Measurements from ENCODE around the gene ZP3. TPM values are rescaled to one million over a fixed set of nuclear protein-coding genes. Genes with fewer than 3 reads are reported as not detected.
"Not testable (repeated sequence)": the region's sequence is repeated elsewhere in the genome, so short reads cannot be mapped to it uniquely, and the experiment has no call there.

The ZP3 gene
- total RNA-seq, 1 donor from 2014 or later, result not detected

DNA sequence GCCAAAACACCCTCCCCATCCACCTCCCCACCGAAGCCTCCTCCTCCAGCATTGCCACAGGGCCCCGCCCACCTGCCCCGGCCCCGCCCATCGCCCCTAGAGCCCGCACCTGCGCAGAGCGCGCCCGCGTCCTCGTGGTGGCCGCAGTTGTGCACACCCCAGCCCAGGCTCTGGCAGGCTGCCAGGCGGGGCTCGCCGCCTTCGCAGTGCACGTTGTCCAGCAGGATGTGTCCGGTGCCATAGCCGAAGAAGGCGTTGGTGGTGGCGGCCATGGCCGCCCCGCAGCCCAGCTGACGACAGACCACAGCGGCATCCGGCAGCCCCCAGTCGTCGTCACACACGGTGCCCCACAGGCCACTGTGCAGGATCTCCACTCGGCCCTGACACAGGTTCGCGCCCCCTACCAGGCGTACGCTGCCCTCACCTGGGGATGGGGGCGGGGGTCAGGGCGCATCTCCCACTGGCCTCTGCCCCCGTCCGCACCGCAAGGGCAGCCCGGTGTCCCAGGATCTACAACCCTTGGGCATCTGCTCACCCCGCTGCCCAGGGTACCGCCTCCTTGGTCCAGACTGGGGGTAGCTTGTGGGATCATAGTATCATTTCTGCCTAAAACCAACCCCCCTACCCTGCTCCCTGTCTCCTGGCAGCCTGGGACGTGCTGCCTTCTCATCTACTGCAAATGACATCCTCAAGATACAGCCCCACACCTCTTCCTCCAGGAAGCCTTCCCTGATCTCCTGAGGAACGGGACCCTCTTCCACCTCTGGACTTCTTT, 27.2 kb upstream of the ZP3 start:
- DNase-seq, result peak; percentile 83
- Histone ChIP-seq H3K9me3 (replicated peaks) (no peaks in the 10 kb centered on the region), H3K36me3 (no peaks in the 10 kb centered on the region), H3K27me3 (ENCODE audit: low read depth) (no peaks in the 10 kb centered on the region), H3K4me3 (peak overlapping the region; percentile 65), H3K27ac (replicated peaks) (no peak overlapping the region), H3K4me1 (peaks cover 23% of the 10 kb centered on the region)
- intact Hi-C loops (cut with micrococcal nuclease), result no loop called here
- no peak for TF ChIP-seq CTCF (IDR thresholded peaks at IDR 0.05; ENCODE audit: borderline replicate concordance)

DNA sequence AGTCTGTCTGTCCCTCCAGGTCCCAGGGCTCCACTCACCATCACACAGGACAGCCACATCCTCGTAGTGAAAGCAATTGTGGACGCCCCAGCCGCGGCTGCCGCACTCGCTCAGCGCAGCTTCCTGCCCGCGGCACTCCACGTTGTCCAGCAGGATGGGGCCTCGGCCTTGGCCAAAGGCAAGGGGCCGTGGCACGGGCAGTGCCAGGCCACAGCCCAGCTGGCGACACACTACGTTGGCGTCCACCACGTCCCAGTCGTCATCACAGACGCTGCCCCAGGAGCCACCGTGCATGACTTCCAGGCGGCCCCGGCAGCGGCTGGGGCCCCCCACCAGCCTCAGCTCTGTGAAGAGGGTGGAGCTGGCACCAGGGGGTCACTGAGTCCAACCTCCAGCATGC, 24.5 kb upstream of the ZP3 start:
- Histone ChIP-seq H3K4me1 (peaks cover 12% of the 10 kb centered on the region), H3K4me3 (no peak overlapping the region), H3K36me3 (no peaks in the 10 kb centered on the region), H3K27ac (replicated peaks) (no peak overlapping the region), H3K27me3 (ENCODE audit: low read depth) (no peaks in the 10 kb centered on the region), H3K9me3 (replicated peaks) (no peaks in the 10 kb centered on the region)
- intact Hi-C loops (cut with micrococcal nuclease), result no loop called here
- DNase-seq, result no peak
- no peak for TF ChIP-seq CTCF (IDR thresholded peaks at IDR 0.05; ENCODE audit: borderline replicate concordance)

DNA sequence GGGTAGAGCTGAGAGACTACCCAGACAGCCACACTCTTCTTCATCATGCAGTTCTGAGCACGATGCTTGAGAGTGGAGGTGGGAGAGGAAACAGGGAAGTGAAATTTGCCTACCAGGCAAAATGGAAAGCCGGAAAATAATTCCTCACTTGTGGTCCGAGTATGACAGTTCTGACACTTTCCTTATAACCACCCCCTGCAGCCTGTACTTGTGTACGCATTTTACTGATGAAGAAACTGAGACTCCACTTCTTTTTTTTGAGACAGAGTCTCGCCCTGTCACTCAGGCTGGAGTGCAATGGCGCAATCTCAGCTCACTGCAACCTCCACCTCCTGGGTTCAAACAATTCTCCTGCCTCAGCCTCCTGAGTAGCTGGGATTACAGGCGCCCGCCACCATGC, 21.7 kb upstream of the ZP3 start:
- H3K36me3 ChIP-seq; H3K27me3 ChIP-seq (ENCODE audit: low read depth); H3K4me1 ChIP-seq; intact Hi-C loops (cut with micrococcal nuclease); H3K4me3 ChIP-seq; H3K27ac ChIP-seq (replicated peaks); DNase-seq; H3K9me3 ChIP-seq (replicated peaks): not testable (repeated sequence)

- Histone ChIP-seq H3K36me3 (no peaks in the 10 kb centered on the region), H3K4me1 (no peaks in the 10 kb centered on the region), H3K4me3 (no peak overlapping the region), H3K9me3 (replicated peaks) (no peaks in the 10 kb centered on the region), H3K27ac (replicated peaks) (peak overlapping the region; percentile 23), H3K27me3 (ENCODE audit: low read depth) (no peaks in the 10 kb centered on the region)
- no peak for DNase-seq
- intact Hi-C loops (cut with micrococcal nuclease), result no loop called here
- TF ChIP-seq CTCF (IDR thresholded peaks at IDR 0.05; ENCODE audit: borderline replicate concordance), result no peak
Measured at GRCh38 chr7:76403780-76404494, 20.8 kb upstream of the ZP3 start.

DNA sequence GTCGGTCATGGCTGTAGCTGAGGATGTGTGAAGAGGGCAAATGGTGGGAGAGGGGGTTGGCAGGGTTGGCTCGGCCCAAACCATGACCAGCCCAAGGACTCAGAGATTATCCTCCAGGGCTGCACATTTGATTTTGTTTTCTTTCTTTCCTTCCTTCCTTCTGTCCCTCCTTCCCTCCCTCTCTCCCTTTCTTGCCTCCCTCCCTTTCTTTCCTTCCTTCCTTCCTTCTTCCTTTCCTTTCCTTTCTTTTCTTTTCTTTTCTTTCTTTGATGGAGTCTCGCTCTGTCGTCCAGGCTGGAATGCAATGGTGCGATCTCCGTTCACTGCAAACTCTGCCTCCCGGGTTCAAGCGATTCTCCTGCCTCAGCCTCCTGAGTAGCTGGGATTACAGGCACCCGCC, 19.0 kb upstream of the ZP3 start:
- intact Hi-C loops (cut with micrococcal nuclease), result no loop called here
- TF ChIP-seq CTCF (IDR thresholded peaks at IDR 0.05; ENCODE audit: borderline replicate concordance), result no peak
- no peak for DNase-seq
- no peaks in the 10 kb centered on the region for H3K9me3 ChIP-seq (replicated peaks)
- no peaks in the 10 kb centered on the region for H3K27me3 ChIP-seq (ENCODE audit: low read depth)
- H3K4me3 ChIP-seq, result no peak overlapping the region
- no peaks in the 10 kb centered on the region for H3K36me3 ChIP-seq
- no peaks in the 10 kb centered on the region for H3K4me1 ChIP-seq
- no peak overlapping the region for H3K27ac ChIP-seq (replicated peaks)

GRCh38 chr7:76407718-76408117, 17.0 kb upstream of the ZP3 start:
- no peak for DNase-seq
- no peak for TF ChIP-seq CTCF (IDR thresholded peaks at IDR 0.05; ENCODE audit: borderline replicate concordance)
- Histone ChIP-seq H3K27ac (replicated peaks) (no peak overlapping the region), H3K27me3 (ENCODE audit: low read depth) (peaks cover 7% of the 10 kb centered on the region), H3K4me3 (no peak overlapping the region), H3K9me3 (replicated peaks) (no peaks in the 10 kb centered on the region), H3K4me1 (no peaks in the 10 kb centered on the region), H3K36me3 (no peaks in the 10 kb centered on the region)
- intact Hi-C loops (cut with micrococcal nuclease), result no loop called here

Data from left ventricle myocardium inferior (tissue), 1 donor.